Nephron (organoid): ENCODE data around the gene HOATZ.

ENCODE experiments used
- H3K27ac Mint-ChIP-seq, 3 experiments: 2 replicates each; pipeline ENCODE4 v1.8.0; 2020; ENCODE audit warnings: mixed read lengths in 3 of 3, mild to moderate bottlenecking in 2 of 3, moderate library complexity in 1 of 3
- H3K27me3 Mint-ChIP-seq: 2 replicates; pipeline ENCODE4 v1.8.0; 2021; ENCODE audit warnings: low read depth, mild to moderate bottlenecking, moderate library complexity, mixed read lengths
- H3K36me3 Mint-ChIP-seq: 2 replicates; pipeline ENCODE4 v1.8.0; 2020; ENCODE audit warnings: low read depth, mixed read lengths
- H3K4me1 Mint-ChIP-seq: 2 replicates; pipeline ENCODE4 v1.8.0; 2020; ENCODE audit warnings: mixed read lengths
- H3K4me3 Mint-ChIP-seq, 3 experiments: 2 replicates each; pipeline ENCODE4 v1.8.0; 2020; ENCODE audit warnings: mild to moderate bottlenecking in 3 of 3, mixed read lengths in 3 of 3, moderate library complexity in 2 of 3
- H3K9me3 Mint-ChIP-seq: 2 replicates; pipeline ENCODE4 v1.8.0; 2020; ENCODE audit warnings: mixed read lengths
- CTCF ChIP-seq, 3 experiments: fragments of 200-600 bp; sonication (generic); IDR thresholded peaks; one replicate each; pipeline ENCODE4 v1.5.0; 2021; ENCODE audit warnings: antibody characterized with exemption in 3 of 3; ENCODE audit not compliant: unreplicated experiment in 3 of 3

Gene HOATZ

GRCh38 chr11:111527279-111527678 lies 12.7 kb downstream of the HOATZ start:
- no peaks in the 10 kb centered on the region for H3K4me1 Mint-ChIP-seq
- H3K36me3 Mint-ChIP-seq, result no peaks in the 10 kb centered on the region
- TF ChIP-seq CTCF (IDR thresholded peaks at IDR 0.05; ENCODE audit: unreplicated experiment in 3 of 3), result no peak
- no peak overlapping the region for H3K27ac Mint-ChIP-seq
- H3K27me3 Mint-ChIP-seq, result peaks cover 5% of the 10 kb centered on the region
- no peak overlapping the region for H3K4me3 Mint-ChIP-seq
- no peaks in the 10 kb centered on the region for H3K9me3 Mint-ChIP-seq

GRCh38 chr11:111528557-111528956 lies 14.0 kb downstream of the HOATZ start:
- Mint-ChIP-seq H3K4me1 (no peaks in the 10 kb centered on the region), H3K27me3 (peaks cover 6% of the 10 kb centered on the region), H3K36me3 (no peaks in the 10 kb centered on the region), H3K27ac (no peak overlapping the region), H3K4me3 (no peak overlapping the region), H3K9me3 (no peaks in the 10 kb centered on the region)
- no peak for TF ChIP-seq CTCF (IDR thresholded peaks at IDR 0.05; ENCODE audit: unreplicated experiment in 3 of 3)

DNA sequence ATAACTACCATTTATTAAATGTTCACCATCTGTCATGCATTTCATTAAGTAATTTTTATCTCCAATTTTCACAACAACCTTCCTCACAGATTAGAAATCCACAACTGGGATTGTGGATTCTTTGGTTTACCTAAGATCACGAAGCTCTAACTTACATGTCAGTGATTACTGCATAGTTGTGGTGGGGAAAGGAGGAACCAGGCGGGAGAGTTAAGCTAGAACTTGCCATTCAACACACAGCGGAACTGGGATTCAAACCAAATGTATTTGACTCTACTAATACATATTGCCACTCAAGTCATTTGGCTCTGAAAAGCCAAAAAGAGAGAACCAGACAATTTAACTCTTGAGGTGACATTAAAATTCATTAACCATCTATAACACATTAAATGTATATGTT lies 15.5 kb downstream of the HOATZ start:
- no peaks in the 10 kb centered on the region for H3K9me3 Mint-ChIP-seq
- H3K4me1 Mint-ChIP-seq, result no peaks in the 10 kb centered on the region
- H3K4me3 Mint-ChIP-seq, result no peak overlapping the region
- no peak overlapping the region for H3K27ac Mint-ChIP-seq
- no peak for TF ChIP-seq CTCF (IDR thresholded peaks at IDR 0.05; ENCODE audit: unreplicated experiment in 3 of 3)
- H3K36me3 Mint-ChIP-seq, result no peaks in the 10 kb centered on the region
- H3K27me3 Mint-ChIP-seq, result peaks cover 15% of the 10 kb centered on the region

GRCh38 chr11:111531136-111531535 lies 16.6 kb downstream of the HOATZ start:
- no peaks in the 10 kb centered on the region for H3K36me3 Mint-ChIP-seq
- no peak overlapping the region for H3K27ac Mint-ChIP-seq
- H3K9me3 Mint-ChIP-seq, result no peaks in the 10 kb centered on the region
- no peaks in the 10 kb centered on the region for H3K4me1 Mint-ChIP-seq
- H3K27me3 Mint-ChIP-seq, result peaks cover 15% of the 10 kb centered on the region
- TF ChIP-seq CTCF (IDR thresholded peaks at IDR 0.05; ENCODE audit: unreplicated experiment in 3 of 3), result no peak
- H3K4me3 Mint-ChIP-seq, result no peak overlapping the region

DNA sequence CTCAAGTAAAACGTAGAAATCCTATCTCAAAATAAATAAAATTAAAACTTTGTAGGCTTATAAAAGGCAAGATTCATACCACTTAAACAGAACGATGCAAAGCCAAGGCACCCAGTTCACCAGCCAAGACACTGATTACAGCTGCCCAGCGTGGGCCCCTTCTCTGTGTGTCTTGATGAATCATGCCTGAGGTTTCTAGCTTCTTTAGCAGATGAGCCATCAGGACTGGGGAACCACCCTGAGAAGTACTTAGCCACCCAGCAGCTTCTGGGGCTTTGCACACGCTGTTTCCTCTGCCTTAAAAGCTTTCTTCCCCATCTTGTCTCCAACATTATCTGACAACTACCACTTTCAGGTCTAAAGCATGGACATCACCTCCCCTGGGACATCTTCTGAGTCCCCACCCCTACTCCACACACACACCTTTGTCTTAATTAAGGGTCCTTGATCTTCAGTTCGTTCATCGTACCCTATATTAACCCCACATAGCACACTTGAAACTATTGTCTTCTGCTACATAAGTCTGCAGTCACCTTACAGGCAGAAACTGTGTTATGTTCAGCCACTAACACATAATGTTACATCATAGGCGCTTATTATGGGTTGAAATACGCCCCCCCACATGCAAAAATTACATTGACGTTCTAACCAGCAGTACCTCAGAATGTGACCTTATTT lies 17.2 kb downstream of the HOATZ start:
- H3K4me3 Mint-ChIP-seq, result no peak overlapping the region
- no peak overlapping the region for H3K27ac Mint-ChIP-seq
- no peak for TF ChIP-seq CTCF (IDR thresholded peaks at IDR 0.05; ENCODE audit: unreplicated experiment in 3 of 3)
- H3K27me3 Mint-ChIP-seq, result peaks cover 22% of the 10 kb centered on the region
- no peaks in the 10 kb centered on the region for H3K9me3 Mint-ChIP-seq
- H3K36me3 Mint-ChIP-seq, result no peaks in the 10 kb centered on the region
- H3K4me1 Mint-ChIP-seq, result no peaks in the 10 kb centered on the region

DNA sequence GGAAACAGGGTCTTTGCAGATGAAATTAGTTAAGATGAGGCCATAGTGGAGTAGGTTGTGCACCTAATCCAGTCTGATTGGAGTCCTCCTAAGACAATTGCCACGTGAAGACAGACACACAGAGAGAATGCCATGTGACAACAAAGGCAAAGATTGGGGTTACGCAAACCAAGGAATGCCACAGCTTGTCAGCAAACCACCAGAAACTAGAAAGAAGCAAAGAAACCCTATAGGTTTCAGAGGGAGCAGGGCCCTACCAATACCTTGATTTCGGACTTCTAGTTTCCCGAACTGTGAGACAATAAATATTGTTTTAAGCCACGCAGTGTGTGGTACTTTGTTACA lies 17.8 kb downstream of the HOATZ start:
- Mint-ChIP-seq H3K36me3 (no peaks in the 10 kb centered on the region), H3K27me3 (peaks cover 27% of the 10 kb centered on the region), H3K27ac (no peak overlapping the region), H3K4me3 (no peak overlapping the region), H3K9me3 (no peaks in the 10 kb centered on the region), H3K4me1 (no peaks in the 10 kb centered on the region)
- no peak for TF ChIP-seq CTCF (IDR thresholded peaks at IDR 0.05; ENCODE audit: unreplicated experiment in 3 of 3)
